Activated CD8-positive, alpha-beta memory T cell treated with anti-CD3 and anti-CD28 coated beads, Interleukin-2, amount 50 U/mL, for 4 hours (primary cell): ENCODE results near the gene METTL4.
"Not testable (repeated sequence)": the region's sequence is repeated elsewhere in the genome, so short reads cannot be mapped to it uniquely, and the experiment has no call there.

ENCODE experiments used
- DNase-seq: peaks from one replicate; pipeline ENCODE4 v3.0.0-alpha.2; 2020

The METTL4 gene

DNA sequence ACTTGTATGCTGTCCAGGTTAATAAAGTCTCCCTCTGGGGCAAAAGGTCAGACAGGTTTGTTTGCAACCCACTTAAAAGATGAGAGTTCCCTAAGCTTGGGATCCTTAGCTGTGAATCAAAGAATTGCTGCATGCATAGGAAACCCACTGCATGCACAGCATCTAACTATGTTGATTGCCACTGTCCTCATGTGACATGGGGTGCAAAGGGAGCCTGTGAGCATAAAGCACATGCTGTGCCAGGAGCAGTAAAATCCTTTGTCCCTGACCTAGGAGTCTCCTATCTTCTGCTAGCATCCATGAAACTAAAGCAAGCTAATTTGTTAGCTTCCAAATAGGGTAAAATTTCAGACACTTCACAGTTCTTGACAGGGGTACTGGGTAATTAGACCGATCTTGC is 13.8 kb downstream of the METTL4 start:
- DNase-seq, result no peak

DNA sequence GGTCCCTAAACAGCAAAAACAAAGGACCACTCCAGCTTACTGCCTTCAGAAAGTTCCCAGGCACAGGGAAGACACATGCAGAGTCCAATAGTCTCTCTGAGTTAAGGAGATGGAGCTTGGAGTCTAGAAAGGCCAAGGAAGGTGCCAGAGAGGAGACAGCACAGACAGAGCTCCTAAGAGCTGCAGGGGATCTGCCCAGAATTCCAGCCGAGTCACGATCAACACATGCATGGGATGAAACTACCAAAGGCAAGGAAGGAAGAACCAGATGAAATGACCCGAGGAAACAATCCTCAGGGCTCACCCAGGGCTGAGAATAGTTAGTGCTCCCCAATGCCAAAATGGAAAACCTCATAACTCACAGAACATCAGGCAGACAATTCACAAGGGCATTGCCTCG is 15.4 kb downstream of the METTL4 start:
- DNase-seq, result no peak

DNA sequence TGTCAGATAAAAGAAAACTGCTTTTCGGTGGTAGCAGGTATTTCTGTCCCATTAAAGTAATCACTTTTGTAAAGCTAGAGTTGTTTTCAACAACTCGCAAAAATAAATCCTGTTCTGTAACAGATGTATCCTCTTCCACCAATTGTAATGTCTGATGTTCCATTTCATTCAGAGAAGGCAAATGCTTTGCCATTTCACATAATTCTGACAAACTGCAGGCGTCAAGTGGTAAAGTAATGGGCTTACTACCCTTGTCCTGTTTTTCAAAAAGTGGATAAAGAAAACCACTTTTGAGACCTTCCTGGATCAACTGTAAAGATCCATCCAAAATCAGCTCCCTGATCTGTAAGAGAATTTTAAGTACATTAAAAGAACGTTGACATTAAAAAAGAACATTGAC is 16.6 kb downstream of the METTL4 start:
- DNase-seq, result no peak

DNA sequence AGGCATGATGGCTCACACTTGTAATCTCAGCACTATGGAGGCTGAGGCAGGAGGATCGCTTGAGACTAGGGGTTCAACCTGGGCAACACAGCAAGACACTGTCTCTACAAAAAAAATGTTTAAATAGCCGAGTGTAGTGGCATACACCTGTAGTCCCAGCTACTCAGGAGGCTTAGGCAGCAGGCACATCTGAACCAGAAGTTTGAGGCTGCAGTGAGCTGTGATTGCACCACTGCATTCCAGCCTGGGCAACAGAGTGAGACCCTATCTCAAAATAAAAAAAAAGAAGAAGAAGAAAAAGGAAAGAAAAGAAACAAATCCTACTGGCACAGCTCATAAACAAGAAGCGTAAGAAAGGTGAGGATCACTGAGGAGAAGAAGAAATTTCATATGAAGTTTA is 19.9 kb downstream of the METTL4 start:
- DNase-seq, result no peak

DNA sequence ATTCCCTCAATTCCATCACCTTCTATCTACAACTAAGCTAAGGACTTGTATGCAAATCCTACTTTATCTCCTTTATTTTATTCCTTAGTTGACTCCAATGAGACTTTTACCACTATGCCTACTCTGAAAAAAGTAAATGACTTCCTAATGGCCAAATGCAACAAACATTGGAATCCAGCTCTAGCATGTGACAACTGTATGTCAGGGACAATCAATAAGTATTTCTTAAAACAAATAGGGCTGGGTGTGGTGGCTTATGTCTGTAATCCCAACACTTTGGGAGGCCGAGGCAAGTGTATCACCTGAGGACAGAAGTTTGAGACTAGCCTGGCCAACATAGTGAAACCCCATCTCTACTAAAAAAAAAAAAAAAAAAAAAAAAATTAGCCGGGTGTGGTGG is 21.8 kb downstream of the METTL4 start:
- no peak for DNase-seq

DNA sequence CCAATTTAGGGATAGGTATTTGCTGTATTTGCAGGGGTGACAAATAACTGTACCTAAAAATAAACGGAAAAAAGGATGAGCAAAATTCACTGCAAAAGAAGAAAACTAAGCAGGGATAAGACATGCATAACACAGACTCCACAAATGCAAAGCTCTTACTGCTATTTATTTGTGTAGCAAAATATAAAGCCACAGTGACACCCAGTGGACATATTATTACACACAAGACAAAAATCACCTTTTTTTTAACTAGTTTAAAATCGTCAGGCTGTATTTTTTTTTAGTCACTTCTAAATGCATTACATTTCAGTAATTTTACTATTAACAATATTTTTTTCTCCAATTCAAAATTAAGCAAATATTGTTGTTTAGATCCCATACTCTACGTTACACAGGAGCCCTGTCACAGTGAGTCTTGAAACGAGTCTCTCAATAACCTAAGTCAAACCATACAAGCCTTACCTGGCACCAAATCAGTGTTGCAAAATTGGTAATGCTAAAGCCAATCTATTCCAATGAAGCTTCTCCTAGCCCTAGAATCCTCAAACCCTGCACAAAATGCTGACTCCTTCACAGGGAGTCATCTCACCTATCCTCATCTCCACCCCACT is 23.7 kb downstream of the METTL4 start:
- DNase-seq, result no peak

DNA sequence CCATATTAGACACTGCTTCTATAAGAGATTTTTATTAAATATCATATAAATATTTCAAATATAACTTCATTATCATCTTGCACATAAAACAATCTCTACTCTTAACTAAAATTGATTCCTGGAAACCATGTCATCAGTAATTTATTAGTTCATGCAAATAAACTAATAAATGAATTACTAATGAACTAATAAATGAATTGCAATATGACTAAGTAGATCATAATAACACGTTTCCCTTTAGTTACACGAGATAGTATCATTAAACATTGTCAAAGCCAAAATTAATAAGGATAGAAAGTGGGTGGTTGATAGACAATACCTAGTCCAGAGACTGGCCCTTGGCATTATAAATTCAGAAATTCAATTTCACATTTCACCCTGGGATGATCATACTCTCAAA is 26.1 kb downstream of the METTL4 start:
- DNase-seq, result no peak

DNA sequence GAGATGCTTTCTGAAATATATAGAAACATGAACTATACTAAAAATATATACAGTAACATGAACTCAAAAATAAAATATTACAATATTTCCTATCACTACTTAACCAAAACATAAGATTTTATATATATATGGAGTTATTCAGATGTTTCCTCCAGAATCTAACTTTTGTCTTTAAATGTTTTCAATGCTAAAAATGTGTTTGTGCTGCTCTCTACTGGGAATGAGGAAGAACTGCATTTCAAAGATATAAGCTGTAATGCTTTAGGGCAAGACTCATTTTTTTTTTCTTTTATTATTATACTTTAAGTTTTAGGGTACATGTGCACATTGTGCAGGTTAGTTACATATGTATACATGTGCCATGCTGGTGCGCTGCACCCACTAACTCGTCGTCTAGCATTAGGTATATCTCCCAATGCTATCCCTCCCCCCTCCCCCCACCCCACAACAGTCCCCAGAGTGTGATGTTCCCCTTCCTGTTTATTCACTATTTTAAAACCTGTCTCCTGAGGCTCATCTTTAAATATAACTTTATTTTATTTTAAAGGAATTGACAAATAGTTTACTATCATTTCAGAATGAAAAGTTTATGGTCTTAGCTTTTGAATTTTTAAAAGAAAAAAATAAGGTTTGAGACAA is 29.3 kb downstream of the METTL4 start:
- not testable (repeated sequence) for DNase-seq

DNA sequence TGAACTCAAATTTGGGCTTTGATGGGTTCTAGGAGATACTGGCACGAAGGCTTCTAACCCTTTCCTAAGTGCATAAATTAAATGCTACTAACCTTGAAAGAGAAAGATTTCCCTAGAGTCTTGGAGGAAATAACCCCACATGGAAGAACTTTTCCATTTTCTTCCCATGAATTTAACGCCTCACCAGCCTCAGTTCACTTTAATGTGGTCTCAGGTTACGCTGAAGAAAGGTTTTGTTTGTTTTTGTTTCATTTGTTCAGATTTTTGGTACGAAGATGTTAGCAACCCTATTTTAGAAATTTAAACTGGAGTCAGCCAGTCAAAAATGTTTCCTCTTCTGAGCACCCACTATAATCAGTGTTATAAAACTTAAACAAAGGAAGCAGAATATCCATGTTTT is 30.7 kb downstream of the METTL4 start:
- DNase-seq, result no peak

DNA sequence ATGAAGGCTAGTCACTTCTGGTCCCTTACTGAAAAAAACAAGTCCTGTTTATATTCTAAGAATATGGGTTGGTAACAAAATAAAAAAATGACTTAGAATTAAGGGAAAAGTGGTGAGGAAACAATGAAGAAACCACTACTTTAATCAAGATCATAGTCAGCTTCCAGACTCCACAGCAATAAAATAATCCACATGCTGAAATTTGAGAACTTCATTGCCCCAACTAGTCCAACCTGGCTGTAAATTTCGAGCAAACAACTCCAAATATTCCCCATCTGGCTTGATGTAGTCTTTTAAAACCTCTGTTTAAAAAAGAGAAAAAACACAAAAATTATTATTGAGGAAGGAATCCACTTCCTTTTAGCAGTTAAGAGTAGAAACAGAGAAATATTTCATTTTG is 32.5 kb downstream of the METTL4 start:
- DNase-seq, result no peak

DNA sequence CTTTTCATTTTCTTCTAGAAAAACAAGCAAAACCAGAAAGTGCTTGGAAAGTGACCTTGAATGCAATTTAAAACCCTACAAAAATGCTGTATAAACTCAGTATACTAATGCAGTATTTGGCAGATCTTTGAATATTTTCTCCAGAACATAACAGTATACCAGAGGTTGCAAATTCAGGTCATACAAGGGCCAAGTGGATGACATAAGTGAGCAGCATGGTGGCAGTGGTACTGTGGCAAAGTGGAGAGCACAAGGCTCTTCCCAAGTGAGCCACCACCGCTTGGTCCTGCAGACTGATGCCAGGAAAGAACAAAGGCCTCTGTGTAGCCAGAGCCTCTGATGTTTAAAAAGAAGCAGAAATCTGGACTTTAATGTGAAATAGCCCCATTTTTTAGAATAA is 33.1 kb downstream of the METTL4 start:
- DNase-seq, result no peak

DNA sequence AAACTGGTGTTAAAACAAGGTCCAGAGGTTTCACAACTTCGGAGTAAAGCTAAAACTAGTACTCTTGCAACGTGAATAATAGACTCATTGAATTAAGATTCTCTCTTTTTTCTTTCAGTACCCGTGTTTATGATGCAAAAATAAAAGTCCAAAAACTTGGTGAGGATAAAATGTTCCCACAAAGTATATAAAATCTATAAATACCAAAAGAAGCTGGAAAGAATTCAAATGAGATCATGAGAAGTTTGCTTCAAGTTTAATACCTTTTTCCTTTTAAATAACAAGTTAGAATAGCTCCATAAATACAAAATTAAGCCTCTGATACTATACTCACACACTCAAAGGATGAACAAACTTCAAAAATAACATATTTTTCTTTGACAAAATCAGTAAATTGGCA is 34.0 kb downstream of the METTL4 start:
- DNase-seq, result no peak

DNA sequence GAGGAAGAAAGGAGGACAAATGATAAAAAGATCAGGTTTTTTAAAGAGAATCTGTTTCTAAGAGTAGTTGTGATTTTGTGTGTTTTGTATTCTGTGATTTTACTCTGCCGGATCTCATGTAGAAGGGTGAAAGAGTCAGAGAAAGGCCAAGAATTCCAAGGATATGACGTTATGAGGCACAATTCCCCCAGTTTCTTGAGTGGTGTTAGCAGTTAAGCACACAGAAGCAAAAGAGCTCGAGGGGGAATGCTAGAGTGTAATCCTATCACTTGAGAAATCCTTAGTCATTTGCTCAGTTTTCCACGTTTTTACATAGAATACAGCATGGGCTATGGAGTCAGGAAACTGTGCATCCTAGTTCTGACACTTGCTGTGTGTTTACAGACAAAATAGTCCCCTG is 34.8 kb downstream of the METTL4 start:
- no peak for DNase-seq

DNA sequence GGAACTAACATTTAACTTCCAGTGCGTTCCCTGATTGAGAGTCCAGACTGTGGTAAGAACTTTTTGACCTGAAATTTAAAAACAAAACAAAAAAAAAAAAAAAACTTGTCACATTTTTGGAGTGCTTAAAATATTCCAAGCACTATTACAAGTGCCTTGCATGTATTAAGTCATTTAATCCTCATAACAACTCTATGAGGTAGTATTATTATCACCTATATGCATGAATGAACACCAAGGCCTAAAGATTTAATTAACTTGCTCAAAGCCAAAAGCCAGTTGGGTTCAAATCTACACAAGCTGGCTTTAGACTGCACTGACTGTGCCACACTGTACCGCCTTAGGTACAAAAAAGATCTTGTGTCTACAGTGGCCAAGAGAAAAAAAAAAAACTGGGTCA is 35.2 kb downstream of the METTL4 start:
- DNase-seq, result no peak

DNA sequence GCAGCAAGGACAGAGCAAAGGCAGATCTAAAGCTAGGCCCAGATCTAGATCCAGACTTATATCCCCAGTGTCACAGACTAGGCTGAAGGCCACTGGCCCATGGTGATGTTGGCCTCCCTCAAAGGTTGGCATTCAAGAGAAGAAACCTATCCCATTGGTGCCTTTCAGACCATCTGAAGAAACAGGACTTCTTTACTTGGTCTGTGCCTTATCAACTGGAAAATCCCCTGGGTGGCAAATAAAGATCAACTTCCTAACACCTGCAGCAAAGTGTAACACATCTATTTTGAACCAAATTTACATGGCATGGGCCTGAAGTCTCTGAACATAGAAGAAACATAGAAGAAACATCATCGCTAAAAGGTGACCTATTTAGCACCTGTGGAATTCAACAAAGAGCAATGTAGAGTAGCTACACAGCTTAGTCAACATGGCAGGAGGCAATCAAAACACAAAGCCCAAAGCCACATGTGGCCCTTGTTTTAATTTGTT is 35.8 kb downstream of the METTL4 start:
- no peak for DNase-seq

DNA sequence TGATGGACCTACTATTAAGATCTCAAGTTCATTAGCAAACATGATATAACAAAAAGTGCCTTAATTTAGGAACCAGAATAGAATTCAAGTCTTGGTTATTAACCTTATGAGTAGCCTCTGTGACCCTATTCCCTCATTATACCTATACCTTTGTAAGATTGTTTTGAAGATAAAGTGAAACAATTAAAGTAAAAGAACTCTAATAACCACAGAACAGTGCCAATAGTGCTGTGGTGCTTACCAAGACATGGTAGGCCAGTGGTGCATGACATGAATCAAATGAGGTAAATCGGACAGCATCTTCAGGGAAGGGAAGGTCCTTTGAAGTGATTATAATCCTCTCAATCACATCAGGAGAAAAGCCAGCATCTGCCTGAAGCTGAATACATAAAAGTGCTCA is 36.4 kb downstream of the METTL4 start:
- DNase-seq, result no peak

DNA sequence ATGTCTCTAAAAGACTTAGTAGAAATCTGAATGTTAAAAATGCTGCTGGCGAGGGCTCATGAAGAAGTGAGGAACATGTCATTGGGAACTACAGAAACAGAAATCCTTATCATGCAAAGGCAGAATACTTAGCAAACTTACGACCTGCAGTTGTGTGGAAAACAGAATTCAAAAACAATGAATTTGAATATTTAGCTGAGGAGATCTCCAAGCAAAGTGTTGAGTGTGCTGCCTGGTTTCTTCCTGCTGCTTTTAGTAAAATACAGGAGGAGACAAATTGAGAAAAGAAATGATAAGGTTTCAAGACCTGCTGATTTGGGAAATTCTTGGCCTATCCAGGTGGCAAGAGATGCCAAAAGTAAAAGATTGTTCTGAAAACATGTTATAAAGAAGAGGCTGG is 38.5 kb downstream of the METTL4 start:
- DNase-seq, result no peak

DNA sequence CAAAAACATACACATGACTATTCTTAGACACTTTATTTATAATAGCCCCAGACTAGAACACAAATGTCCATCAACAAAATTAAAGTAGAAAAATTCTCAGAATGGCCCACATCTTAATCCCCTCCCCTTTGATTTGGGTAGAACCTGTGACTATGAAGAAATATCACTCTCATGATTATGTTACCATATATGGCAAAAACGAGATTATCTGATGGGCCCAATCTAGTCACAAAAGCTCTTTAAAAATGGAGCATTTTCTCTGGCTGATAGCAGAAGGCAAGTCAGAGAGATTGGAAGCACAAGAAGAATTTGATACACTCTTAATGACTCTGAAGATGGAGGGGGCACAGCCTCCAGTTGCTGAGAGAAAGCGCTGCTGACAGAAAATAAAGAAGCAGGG is 39.6 kb downstream of the METTL4 start:
- no peak for DNase-seq

DNA sequence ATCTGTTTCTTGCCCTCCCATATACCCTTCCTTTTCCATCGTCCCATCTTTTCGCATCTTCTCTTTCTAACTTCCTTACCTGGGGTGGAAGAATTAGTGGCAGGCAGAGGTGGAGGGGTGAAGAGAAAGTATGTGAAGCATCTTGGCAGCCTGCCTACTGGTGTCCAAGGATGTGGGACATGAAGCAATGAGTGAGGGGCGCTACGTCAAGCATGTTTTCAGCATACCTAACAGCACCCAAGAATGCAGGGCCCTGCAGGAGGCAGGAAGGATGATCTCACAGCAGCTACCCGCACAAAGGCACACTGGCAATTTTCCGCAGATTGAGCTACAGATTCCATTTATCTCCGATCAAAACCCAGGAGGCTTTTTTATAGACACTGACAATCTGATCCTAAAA is 42.2 kb downstream of the METTL4 start:
- no peak for DNase-seq

DNA sequence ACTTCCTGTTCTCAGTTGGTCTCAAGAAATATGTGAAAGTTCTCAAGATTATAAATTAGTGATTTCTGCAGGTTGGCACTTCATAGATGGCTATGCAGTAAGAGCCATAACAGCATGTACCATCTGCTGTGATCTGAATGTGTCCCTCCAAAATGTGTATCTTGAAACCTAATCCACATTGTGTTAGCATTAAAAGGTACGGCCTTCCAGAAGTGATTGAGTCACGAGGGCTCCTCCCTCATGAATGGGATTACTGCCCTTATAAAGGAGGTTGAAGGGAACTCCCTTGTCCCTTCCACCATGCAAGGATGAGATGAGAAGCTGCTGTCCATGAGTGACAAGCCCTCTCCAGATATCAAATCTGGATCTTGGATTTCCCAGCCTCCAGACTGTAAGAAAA is 45.0 kb downstream of the METTL4 start:
- no peak for DNase-seq

DNA sequence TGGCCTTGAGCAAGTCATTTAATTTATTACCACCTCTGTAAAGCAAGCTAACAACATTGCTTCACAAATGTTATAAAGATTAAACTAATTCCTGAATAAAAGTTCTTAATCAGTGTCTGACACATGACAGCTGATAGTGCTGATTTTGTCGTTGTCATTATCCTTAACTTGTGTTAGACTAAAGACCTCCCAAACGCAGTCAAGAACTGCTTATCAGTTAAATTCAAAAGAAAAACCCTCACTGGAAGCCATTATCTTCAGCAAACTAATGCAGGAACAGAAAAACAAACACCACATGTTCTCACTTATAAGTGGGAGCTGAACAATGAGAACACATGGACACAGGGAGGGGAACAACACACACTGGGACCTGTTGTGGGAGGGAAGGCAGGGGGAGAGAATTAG is 46.5 kb downstream of the METTL4 start:
- not testable (repeated sequence) for DNase-seq

DNA sequence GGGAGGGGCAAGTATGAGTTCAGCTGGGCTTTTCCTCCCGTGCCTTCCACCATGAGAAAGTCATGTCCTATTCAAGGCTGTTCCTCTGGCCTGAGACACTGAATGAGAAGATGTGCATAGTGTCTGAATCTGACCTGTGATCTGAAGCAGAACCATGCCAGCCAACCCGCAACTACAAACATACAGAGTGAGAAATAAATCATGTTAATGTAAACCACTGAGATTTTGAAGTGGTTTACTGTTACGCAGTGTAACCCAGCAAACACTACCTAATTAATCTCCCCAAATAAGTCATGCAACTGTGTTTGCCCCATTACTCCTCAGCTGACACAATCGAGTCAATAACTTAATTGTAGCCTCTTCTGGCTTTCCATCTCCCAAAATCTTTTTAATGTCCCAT is 49.2 kb downstream of the METTL4 start:
- no peak for DNase-seq

DNA sequence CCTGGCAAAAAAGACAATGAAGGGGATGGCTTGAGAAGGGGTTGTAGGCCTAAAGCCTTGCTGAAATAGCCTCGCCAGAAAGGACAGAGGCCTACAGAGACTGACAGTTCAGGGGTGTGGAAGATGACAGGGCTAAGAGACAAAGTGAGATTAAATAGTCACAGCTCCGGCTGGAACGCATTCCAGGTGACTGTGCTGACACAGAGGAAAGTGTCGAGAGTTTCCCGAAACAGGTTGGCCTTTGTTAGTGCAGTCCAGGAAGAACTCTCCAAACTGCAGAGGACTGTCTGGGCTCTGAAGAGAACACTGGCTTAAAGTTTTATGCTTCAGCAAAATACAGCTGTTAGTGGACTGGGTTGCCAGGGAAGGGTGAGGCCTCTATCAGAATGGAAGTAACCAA is 52.8 kb downstream of the METTL4 start:
- no peak for DNase-seq

DNA sequence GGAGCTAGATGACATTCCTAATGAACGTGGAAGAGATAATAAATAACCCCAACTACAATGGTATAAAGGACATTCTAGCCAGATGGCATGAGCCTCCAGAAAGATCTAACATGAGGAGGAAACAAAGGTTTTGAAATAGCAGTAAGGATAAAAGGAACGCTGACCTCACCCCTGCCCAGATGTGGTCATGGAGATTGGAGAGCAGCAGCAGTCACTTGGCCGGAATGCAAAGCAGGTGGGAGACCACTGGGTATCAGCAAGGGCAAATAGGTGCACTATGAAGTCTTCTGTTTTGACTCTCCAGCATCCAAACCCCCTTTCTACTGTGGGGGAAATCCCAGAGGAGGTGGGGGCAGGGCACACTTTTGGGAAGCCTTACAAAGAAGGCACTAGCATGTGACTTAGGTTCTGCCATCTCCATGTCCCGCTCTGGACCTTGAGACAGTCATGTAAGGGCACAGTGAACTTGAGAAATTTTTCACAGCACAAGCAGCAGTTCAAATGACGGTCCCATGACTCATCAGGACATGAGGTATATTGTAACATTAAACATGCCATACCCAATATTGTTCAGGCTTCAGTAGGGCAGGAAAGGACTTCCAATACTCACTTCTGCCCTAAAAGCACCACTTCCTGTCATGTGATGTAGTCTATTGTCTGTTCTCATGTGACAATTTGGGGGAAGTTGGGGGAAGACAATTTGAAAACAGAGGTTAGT is 55.2 kb downstream of the METTL4 start:
- no peak for DNase-seq
